Transverse colon (tissue), 4 donors: ENCODE results near the gene ZNF319. TPM values are rescaled to one million over a fixed set of nuclear protein-coding genes. Genes with fewer than 3 reads are reported as not detected.

ENCODE experiments used
- DNase-seq: peaks from one replicate; pipeline ENCODE4 v3.0.0-alpha.2; 2019
- H3K27ac ChIP-seq, 4 donors: fragments of 200-600 bp; sonication (generic); 2 replicates each; pipeline ENCODE4 v1.5.1; 2016 to 2018; ENCODE audit warnings: inconsistent platforms in 4 of 4
- H3K27me3 ChIP-seq: fragments of 200-600 bp; sonication (generic); 2 replicates; pipeline ENCODE4 v1.5.1; 2017; ENCODE audit warnings: inconsistent platforms
- H3K36me3 ChIP-seq, 4 donors: fragments of 200-600 bp; sonication (generic); 2 replicates each; pipeline ENCODE4 v1.5.1; 2017 to 2019; ENCODE audit warnings: inconsistent platforms in 4 of 4
- H3K4me1 ChIP-seq, 4 donors: fragments of 200-600 bp; sonication (generic); 2 replicates each; pipeline ENCODE4 v1.5.1; 2017 to 2020; ENCODE audit warnings: inconsistent platforms in 4 of 4
- H3K4me3 ChIP-seq, 4 donors: fragments of 200-600 bp; sonication (generic); 1 replicate in 1 of 4; 2 replicates in 3 of 4; pipeline versions ENCODE4 v1.5.1 to v1.6.1; 2017 to 2019; ENCODE audit warnings: inconsistent platforms in 4 of 4
- H3K9me3 ChIP-seq, 2 donors: fragments of 200-600 bp; sonication (generic); 2 replicates each; pipeline ENCODE4 v1.5.1; 2017 to 2019; ENCODE audit warnings: inconsistent platforms in 2 of 2
- CTCF ChIP-seq, 5 experiments: fragments of 200-600 bp in 3 of 5; fragments of 450-650 bp in 2 of 5; sonication (generic) in 3 of 5; IDR thresholded peaks; 1 replicate in 2 of 5; 2 replicates in 3 of 5; pipeline ENCODE4 v1.5.1; 2016 to 2017; ENCODE audit warnings: antibody characterized with exemption in 5 of 5, inconsistent platforms in 3 of 5, mild to moderate bottlenecking in 2 of 5, moderate library complexity in 1 of 5
- EP300 ChIP-seq: sonication (generic); formaldehyde crosslinking; IDR thresholded peaks from one replicate; pipeline ENCODE4 v1.6.1; 2017; ENCODE audit warnings: antibody characterized with exemption, low read depth
- POLR2A ChIP-seq: fragments of 450-650 bp; IDR thresholded peaks from one replicate; pipeline ENCODE4 v1.6.1; 2016; ENCODE audit warnings: antibody characterized with exemption, mild to moderate bottlenecking, moderate library complexity
- POLR2AphosphoS5 ChIP-seq, 3 donors: sonication (generic); formaldehyde crosslinking; IDR thresholded peaks; one replicate each; pipeline ENCODE4 v1.6.1; 2016; ENCODE audit warnings: antibody characterized with exemption in 3 of 3
- WGBS, 2 donors: methylation state at CpG; one replicate each; pipeline ENCODE4 v1.1.5; 2018; ENCODE audit warnings: low coverage in 1 of 2; 5-methylcytosine and 5-hydroxymethylcytosine counted together
- in situ Hi-C, 4 donors: fragments of 200-750 bp; cut with MboI; loops; one replicate each; pipeline versions ENCODE4 v1.15.0 to v1.15.1; 2017; ENCODE audit warnings: low sequenced_read_pairs in 3 of 4, low pct_ligation_motif_present in 1 of 4, low pct_unique_long_range_greater_than_20kb in 1 of 4
- intact Hi-C: fragments of 100-400 bp; cut with DNase I; formaldehyde crosslinking; loops from one replicate; pipeline ENCODE4 v1.15.1; 2023; ENCODE audit warnings: low total_unique reads
- total RNA-seq, 4 donors: library from RNA; depleted of rRNA; stranded (reverse); fragments of >200 nt; gene quantifications; one replicate each; pipeline ENCODE4 v1.1.0, GENCODE V29; 2016

The ZNF319 gene
- total RNA-seq, 4 donors from 2014 or later: 6.4 to 11.6 (median 6.5) TPM

- in situ Hi-C loops (no loop called here), intact Hi-C loops (no loop called here)
- TF ChIP-seq POLR2A: no peak
- TF ChIP-seq POLR2AphosphoS5 (IDR thresholded peaks at IDR 0.05): no peak
- TF ChIP-seq EP300: no peak
- no peak for TF ChIP-seq CTCF (IDR thresholded peaks at IDR 0.05)
- Histone ChIP-seq H3K4me1 (no peaks in the 10 kb centered on the region), H3K9me3 (no peaks in the 10 kb centered on the region), H3K36me3 (no peaks in the 10 kb centered on the region), H3K27ac (no peak overlapping the region), H3K4me3 (no peak overlapping the region), H3K27me3 (no peaks in the 10 kb centered on the region)
- DNase-seq: no peak
- WGBS, 2 donors: 71 to 90% methylated on average over 2 to 10 of the region's 10 CpGs
Measured at GRCh38 chr16:57969451-57970123, 30.9 kb downstream of the ZNF319 start.

GRCh38 chr16:57967916-57968315 lies 32.6 kb downstream of the ZNF319 start:
- no peaks in the 10 kb centered on the region for H3K4me1 ChIP-seq
- H3K27ac ChIP-seq: no peak overlapping the region
- in situ Hi-C loops (no loop called here), intact Hi-C loops (no loop called here)
- no peaks in the 10 kb centered on the region for H3K27me3 ChIP-seq
- TF ChIP-seq POLR2AphosphoS5 (IDR thresholded peaks at IDR 0.05): no peak
- no peak for TF ChIP-seq EP300
- no peak for TF ChIP-seq POLR2A
- TF ChIP-seq CTCF (IDR thresholded peaks at IDR 0.05): no peak
- H3K9me3 ChIP-seq: no peaks in the 10 kb centered on the region
- DNase-seq: no peak
- H3K4me3 ChIP-seq: no peak overlapping the region
- H3K36me3 ChIP-seq: no peaks in the 10 kb centered on the region

GRCh38 chr16:57966986-57967385 lies 33.5 kb downstream of the ZNF319 start:
- Histone ChIP-seq H3K4me1 (no peaks in the 10 kb centered on the region), H3K36me3 (no peaks in the 10 kb centered on the region), H3K27me3 (no peaks in the 10 kb centered on the region), H3K4me3 (no peak overlapping the region), H3K9me3 (no peaks in the 10 kb centered on the region), H3K27ac (no peak overlapping the region)
- intact Hi-C loops (no loop called here), in situ Hi-C loops (no loop called here)
- TF ChIP-seq POLR2A: no peak
- no peak for TF ChIP-seq CTCF (IDR thresholded peaks at IDR 0.05)
- TF ChIP-seq POLR2AphosphoS5 (IDR thresholded peaks at IDR 0.05): no peak
- TF ChIP-seq EP300: no peak
- no peak for DNase-seq
- 81 to 93% methylated on average over 3 to 9 of the region's 9 CpGs for WGBS, 2 donors

GRCh38 chr16:57966204-57966771 lies 34.2 kb downstream of the ZNF319 start:
- in situ Hi-C loops: no loop called here

More at GRCh38 chr16:57966204-57966771, 34.2 kb downstream of the ZNF319 start:
- Histone ChIP-seq H3K4me1 (no peaks in the 10 kb centered on the region), H3K9me3 (no peaks in the 10 kb centered on the region), H3K4me3 (no peak overlapping the region), H3K27ac (no peak overlapping the region), H3K36me3 (no peaks in the 10 kb centered on the region), H3K27me3 (no peaks in the 10 kb centered on the region)
- intact Hi-C loops: no loop called here
- DNase-seq: no peak
- 39 to 51% methylated on average over 2 to 4 of the region's 4 CpGs for WGBS, 2 donors
- no peak for TF ChIP-seq POLR2AphosphoS5 (IDR thresholded peaks at IDR 0.05)
- TF ChIP-seq POLR2A: no peak
- no peak for TF ChIP-seq CTCF (IDR thresholded peaks at IDR 0.05)
- TF ChIP-seq EP300: no peak
